Breast epithelium (tissue), 3 donors: Measurements from ENCODE around the gene GFOD1.

ENCODE experiments used
- POLR2A ChIP-seq: fragments of 450-650 bp; IDR thresholded peaks from one replicate; pipeline ENCODE4 v1.6.1; 2016; ENCODE audit warnings: antibody characterized with exemption, mild to moderate bottlenecking, moderate library complexity
- TF ChIP-seq, protein P1 (sequence below), 3 donors: fragments of 450-650 bp; IDR thresholded peaks; one replicate each; pipeline ENCODE4 v1.5.1; 2016 to 2017; ENCODE audit warnings: antibody characterized with exemption in 3 of 3, mild to moderate bottlenecking in 3 of 3, moderate library complexity in 3 of 3

DNA sequence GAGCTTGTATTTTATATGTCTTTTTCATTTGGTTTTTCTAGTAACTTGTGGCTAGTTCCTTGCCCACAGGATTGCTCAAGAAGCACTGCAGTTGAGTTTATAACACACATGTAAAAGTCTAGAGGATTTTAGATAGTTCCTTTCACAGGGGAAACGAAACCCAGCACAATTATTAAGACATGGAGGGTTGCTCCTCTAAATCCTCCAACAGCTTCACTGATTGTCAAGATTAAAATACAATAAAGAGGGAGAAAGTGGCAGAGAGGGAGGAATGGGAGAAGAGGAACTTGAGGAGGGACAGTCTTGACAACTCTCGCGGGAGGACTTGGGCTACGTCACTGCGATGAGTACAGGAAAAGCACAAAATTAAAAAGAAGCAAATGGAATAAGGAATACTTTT lies 149.4 kb downstream of the GFOD1 start:
- TF ChIP-seq, protein P1, sequence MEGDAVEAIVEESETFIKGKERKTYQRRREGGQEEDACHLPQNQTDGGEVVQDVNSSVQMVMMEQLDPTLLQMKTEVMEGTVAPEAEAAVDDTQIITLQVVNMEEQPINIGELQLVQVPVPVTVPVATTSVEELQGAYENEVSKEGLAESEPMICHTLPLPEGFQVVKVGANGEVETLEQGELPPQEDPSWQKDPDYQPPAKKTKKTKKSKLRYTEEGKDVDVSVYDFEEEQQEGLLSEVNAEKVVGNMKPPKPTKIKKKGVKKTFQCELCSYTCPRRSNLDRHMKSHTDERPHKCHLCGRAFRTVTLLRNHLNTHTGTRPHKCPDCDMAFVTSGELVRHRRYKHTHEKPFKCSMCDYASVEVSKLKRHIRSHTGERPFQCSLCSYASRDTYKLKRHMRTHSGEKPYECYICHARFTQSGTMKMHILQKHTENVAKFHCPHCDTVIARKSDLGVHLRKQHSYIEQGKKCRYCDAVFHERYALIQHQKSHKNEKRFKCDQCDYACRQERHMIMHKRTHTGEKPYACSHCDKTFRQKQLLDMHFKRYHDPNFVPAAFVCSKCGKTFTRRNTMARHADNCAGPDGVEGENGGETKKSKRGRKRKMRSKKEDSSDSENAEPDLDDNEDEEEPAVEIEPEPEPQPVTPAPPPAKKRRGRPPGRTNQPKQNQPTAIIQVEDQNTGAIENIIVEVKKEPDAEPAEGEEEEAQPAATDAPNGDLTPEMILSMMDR (IDR thresholded peaks at IDR 0.05) = no peak
- TF ChIP-seq POLR2A = no peak
